IMR-90 (cell line): ENCODE measurements around the gene CD82. TPM values are rescaled to one million over a fixed set of nuclear protein-coding genes. Genes with fewer than 3 reads are reported as not detected.

ENCODE experiments used
- ATAC-seq: fragments of 200-7000 bp; cut with Tn5 transposase; 2 replicates; pipeline ENCODE4 v1.9.1; 2020; ENCODE audit warnings: low read depth, mild to moderate bottlenecking, moderate library complexity
- BruUV-seq: library from RNA; stranded (reverse); fragments of 400-500 nt; replicated peaks from 2 replicates; lab custom pipeline; 2021; lab: Mats Ljungman, UMichigan
- CTCF ChIA-PET: fragments of 300-600 bp; formaldehyde crosslinking; extraction: SDS; loops from one replicate; lab custom pipeline; 2021; ENCODE audit warnings: antibody characterized with exemption; lab: Yijun Ruan, JAX
- POLR2A ChIA-PET: fragments of 300-600 bp; sonication (Branson Sonifier 250); formaldehyde crosslinking; loops from one replicate; lab custom pipeline; 2022; ENCODE audit warnings: antibody characterized with exemption; ENCODE audit not compliant: unreplicated experiment; lab: Charles Lee
- DNase-seq: peaks from one replicate; pipeline ENCODE4 v3.0.0; 2013
- H2AFZ ChIP-seq: replicated peaks from 2 replicates; pipeline ENCODE3; 2013; ENCODE audit warnings: low read length, mild to moderate bottlenecking; ENCODE audit not compliant: poor library complexity
- H2AK5ac ChIP-seq: 2 replicates; pipeline ENCODE4 v1.6.1; 2013; ENCODE audit warnings: low read depth, low read length, inconsistent platforms
- H2AK9ac ChIP-seq: replicated peaks from 2 replicates; pipeline ENCODE3; 2013; ENCODE audit warnings: mild to moderate bottlenecking, low read depth, low read length, moderate library complexity; ENCODE audit not compliant: poor library complexity
- H2BK120ac ChIP-seq: 2 replicates; pipeline ENCODE4 v1.6.1; 2013; ENCODE audit warnings: low read depth, low read length, inconsistent platforms
- H2BK15ac ChIP-seq: 3 replicates; pipeline ENCODE4 v1.6.1; 2013; ENCODE audit warnings: low read depth, low read length, inconsistent platforms
- H2BK20ac ChIP-seq: 2 replicates; pipeline ENCODE4 v1.6.1; 2013; ENCODE audit warnings: low read depth, mild to moderate bottlenecking, inconsistent platforms, low read length, moderate library complexity
- H2BK5ac ChIP-seq: 2 replicates; pipeline ENCODE4 v1.6.1; 2013; ENCODE audit warnings: mild to moderate bottlenecking, low read depth, low read length, inconsistent platforms; ENCODE audit not compliant: poor library complexity, severe bottlenecking
- H3K14ac ChIP-seq: replicated peaks from 2 replicates; pipeline ENCODE4 v1.6.1; 2013; ENCODE audit warnings: low read depth, low read length, inconsistent platforms
- H3K18ac ChIP-seq: 2 replicates; pipeline ENCODE4 v1.6.1; 2013; ENCODE audit warnings: low read depth, low read length, control low read depth
- H3K23ac ChIP-seq: 2 replicates; pipeline ENCODE4 v1.6.1; 2013; ENCODE audit warnings: low read depth, low read length, inconsistent platforms
- H3K27ac ChIP-seq: 2 replicates; pipeline ENCODE4 v1.5.1; 2013; ENCODE audit warnings: mild to moderate bottlenecking, control low read depth, low read length; ENCODE audit not compliant: insufficient read depth
- H3K27me3 ChIP-seq: 2 replicates; pipeline ENCODE4 v1.6.1; 2013; ENCODE audit warnings: low read length; ENCODE audit not compliant: control insufficient read depth, insufficient read depth
- H3K36me3 ChIP-seq: 2 replicates; pipeline ENCODE4 v1.6.1; 2013; ENCODE audit warnings: low read length, mixed read lengths; ENCODE audit not compliant: control insufficient read depth, insufficient read depth
- H3K4ac ChIP-seq: 2 replicates; pipeline ENCODE4 v1.6.1; 2013; ENCODE audit warnings: low read depth, low read length, inconsistent platforms
- H3K4me1 ChIP-seq: 2 replicates; pipeline ENCODE4 v1.6.1; 2013; ENCODE audit warnings: low read length, mixed read lengths; ENCODE audit not compliant: control insufficient read depth, insufficient read depth
- H3K4me2 ChIP-seq: 2 replicates; pipeline ENCODE4 v1.6.1; 2013; ENCODE audit warnings: low read depth, mild to moderate bottlenecking, control low read depth, low read length, moderate library complexity
- H3K4me3 ChIP-seq: 2 replicates; pipeline ENCODE4 v1.5.1; 2013; ENCODE audit warnings: low read depth, mild to moderate bottlenecking, control low read depth, low read length, moderate library complexity; ENCODE audit not compliant: insufficient read depth
- H3K56ac ChIP-seq: 2 replicates; pipeline ENCODE4 v1.6.1; 2013; ENCODE audit warnings: low read length, inconsistent platforms; ENCODE audit not compliant: insufficient read depth; ENCODE audit errors: extremely low read depth
- H3K79me1 ChIP-seq, 2 experiments: 2 replicates each; pipeline ENCODE4 v1.6.1; 2013; ENCODE audit warnings: low read length in 2 of 2, inconsistent platforms in 1 of 2, low read depth in 1 of 2
- H3K9ac ChIP-seq: 2 replicates; pipeline ENCODE4 v1.6.1; 2013; ENCODE audit warnings: low read depth, low read length, control low read depth
- H3K9me1 ChIP-seq: 2 replicates; pipeline ENCODE4 v1.6.1; 2013; ENCODE audit warnings: low read length, inconsistent platforms; ENCODE audit not compliant: insufficient read depth
- H3K9me3 ChIP-seq: 2 replicates; pipeline ENCODE4 v1.6.1; 2013; ENCODE audit warnings: low read length; ENCODE audit not compliant: control insufficient read depth, insufficient read depth
- H4K20me1 ChIP-seq: 2 replicates; pipeline ENCODE4 v1.6.1; 2013; ENCODE audit warnings: low read length, inconsistent platforms; ENCODE audit not compliant: insufficient read depth
- H4K5ac ChIP-seq: 2 replicates; pipeline ENCODE4 v1.6.1; 2013; ENCODE audit warnings: mild to moderate bottlenecking, low read depth, low read length, control low read depth
- H4K8ac ChIP-seq, 2 experiments: 2 replicates each; pipeline ENCODE4 v1.6.1; 2013; ENCODE audit warnings: low read depth in 2 of 2, low read length in 2 of 2, control low read depth in 1 of 2, inconsistent platforms in 1 of 2
- H4K91ac ChIP-seq: 2 replicates; pipeline ENCODE4 v1.6.1; 2013; ENCODE audit warnings: low read depth, low read length, inconsistent platforms; ENCODE audit not compliant: insufficient read depth
- BHLHE40 ChIP-seq: fragments of 150-350 bp; IDR thresholded peaks from 2 replicates; pipeline ENCODE4 v1.6.1; 2016; ENCODE audit warnings: mild to moderate bottlenecking, low read depth, low read length
- CEBPB ChIP-seq: IDR thresholded peaks from 2 replicates; pipeline ENCODE4 v1.6.1; 2012; ENCODE audit warnings: low read depth, low read length, improper control_type of control experiment
- CHD1 ChIP-seq: IDR thresholded peaks from 2 replicates; pipeline ENCODE4 v1.6.1; 2012; ENCODE audit warnings: low read depth, low read length, improper control_type of control experiment
- ELK1 ChIP-seq: fragments of 150-350 bp; IDR thresholded peaks from 2 replicates; pipeline ENCODE4 v1.6.1; 2016; ENCODE audit warnings: low read depth, mild to moderate bottlenecking, low read length, moderate library complexity, borderline replicate concordance
- FOS ChIP-seq: fragments of 150-350 bp; IDR thresholded peaks from 2 replicates; pipeline ENCODE4 v1.6.1; 2016; ENCODE audit warnings: low read depth, low read length
- MAFK ChIP-seq: IDR thresholded peaks from 2 replicates; pipeline ENCODE4 v1.6.1; 2012; ENCODE audit warnings: low read depth, low read length, improper control_type of control experiment
- MAZ ChIP-seq: IDR thresholded peaks from 2 replicates; pipeline ENCODE4 v1.6.1; 2012; ENCODE audit warnings: low read depth, mild to moderate bottlenecking, low read length, improper control_type of control experiment, moderate library complexity, borderline replicate concordance
- MXI1 ChIP-seq: IDR thresholded peaks from 2 replicates; pipeline ENCODE4 v1.6.1; 2012; ENCODE audit warnings: low read depth, mild to moderate bottlenecking, low read length, moderate library complexity, borderline replicate concordance
- NFE2L2 ChIP-seq: fragments of 150-350 bp; IDR thresholded peaks from 2 replicates; pipeline ENCODE4 v1.6.1; 2016; ENCODE audit warnings: low read depth, mild to moderate bottlenecking, low read length
- POLR2A ChIP-seq: IDR thresholded peaks from 2 replicates; pipeline ENCODE4 v1.6.1; 2012; ENCODE audit warnings: mild to moderate bottlenecking, low read depth, low read length
- RAD21 ChIP-seq: IDR thresholded peaks from 2 replicates; pipeline ENCODE4 v1.6.1; 2012; ENCODE audit warnings: low read length, improper control_type of control experiment
- RCOR1 ChIP-seq: IDR thresholded peaks from 2 replicates; pipeline ENCODE4 v1.6.1; 2012; ENCODE audit warnings: mild to moderate bottlenecking, low read length, improper control_type of control experiment; ENCODE audit not compliant: insufficient replicate concordance
- RFX5 ChIP-seq: IDR thresholded peaks from 2 replicates; pipeline ENCODE4 v1.8.0; 2012; ENCODE audit warnings: low read depth, mild to moderate bottlenecking, low read length, moderate library complexity
- USF2 ChIP-seq: fragments of 150-350 bp; IDR thresholded peaks from 2 replicates; pipeline ENCODE4 v1.6.1; 2017; ENCODE audit warnings: mild to moderate bottlenecking, antibody characterized with exemption, low read length, low read depth
- WGBS, 2 experiments: methylation state at CpG; one replicate each; pipeline versions ENCODE4 v1.1.5 to v1.1.7; 2013; ENCODE audit warnings: missing lambda C conversion rate in 2 of 2; ENCODE audit not compliant: insufficient read length in 1 of 2; ENCODE audit errors: extremely low coverage in 2 of 2; 5-methylcytosine and 5-hydroxymethylcytosine counted together
- dilution Hi-C: fragments of 300-500 bp; cut with HindIII; formaldehyde crosslinking; loops from one replicate; pipeline ENCODE4 v1.14.3; 2018; ENCODE audit warnings: low sequenced_read_pairs; ENCODE audit not compliant: unreplicated experiment
- in situ Hi-C: fragments of 300-500 bp; cut with MboI; formaldehyde crosslinking; loops from 3 replicates; pipeline ENCODE4 v1.14.3; 2019; ENCODE audit warnings: low sequenced_read_pairs, inconsistent platforms, mixed read lengths
- intact Hi-C: fragments of 100-400 bp; cut with micrococcal nuclease; formaldehyde crosslinking; loops from 2 replicates; pipeline ENCODE4 v1.10.0; 2022
- polyA plus RNA-seq, 3 experiments: library from polyadenylated mRNA; depleted of rRNA; stranded (reverse); fragments of >200 nt; gene quantifications; 2 replicates each; pipeline ENCODE4 v1.2.3, GENCODE V29; 2012; ENCODE audit warnings: low replicate concordance in 1 of 3
- total RNA-seq: library from RNA; depleted of rRNA; stranded (reverse); fragments of >200 nt; gene quantifications from 2 replicates; pipeline ENCODE4 v1.2.3, GENCODE V29; 2012
- TF ChIP-seq, protein P1 (sequence below): conservative IDR thresholded peaks from 2 replicates; pipeline ENCODE4 v1.5.1; 2012; ENCODE audit warnings: mild to moderate bottlenecking, low read depth, low read length, improper control_type of control experiment

CD82 gene
- total and polyA plus RNA-seq, 2 of the 4 experiments (the other 2 are of a cell fraction), result 32.8 to 49.4 TPM

GRCh38 chr11:44540667-44541066 is 24.8 kb upstream of the CD82 start:
- Histone ChIP-seq H3K79me1 (no peaks in the 10 kb centered on the region), H3K36me3 (no peaks in the 10 kb centered on the region), H2BK120ac (no peak overlapping the region), H2BK5ac (no peak overlapping the region), H2AK5ac (no peak overlapping the region), H4K91ac (no peak overlapping the region), H3K9me1 (no peaks in the 10 kb centered on the region), H4K8ac (no peak overlapping the region), H2AFZ (no peak overlapping the region), H3K4ac (no peak overlapping the region), H4K20me1 (no peaks in the 10 kb centered on the region), H3K4me2 (no peak overlapping the region), H3K9ac (no peak overlapping the region), H2BK15ac (no peak overlapping the region), H3K23ac (no peak overlapping the region), H3K9me3 (peaks cover under 1% of the 10 kb centered on the region), H4K5ac (no peak overlapping the region), H3K18ac (no peak overlapping the region), H2BK20ac (no peak overlapping the region), H3K4me3 (no peak overlapping the region), H3K56ac (no peak overlapping the region), H3K4me1 (no peaks in the 10 kb centered on the region), H3K27me3 (peaks cover 19% of the 10 kb centered on the region), H3K27ac (no peak overlapping the region), H2AK9ac (no peak overlapping the region), H3K14ac (no peak overlapping the region)
- WGBS, 2 experiments, result no CpG with 5 or more reads among the region's 2 CpGs
- DNase-seq (no peak), ATAC-seq (no peak)
- ChIA-PET CTCF (no interaction called here), POLR2A (no interaction called here)
- no TSS peak for BruUV-seq
- in situ Hi-C loops (loop anchor here (5.0 kb wide), 1 partner anchor 408 kb away; no protein-coding TSS in a partner anchor), dilution Hi-C loops (no loop called here), intact Hi-C loops (no loop called here)
- TF ChIP-seq, protein P1, sequence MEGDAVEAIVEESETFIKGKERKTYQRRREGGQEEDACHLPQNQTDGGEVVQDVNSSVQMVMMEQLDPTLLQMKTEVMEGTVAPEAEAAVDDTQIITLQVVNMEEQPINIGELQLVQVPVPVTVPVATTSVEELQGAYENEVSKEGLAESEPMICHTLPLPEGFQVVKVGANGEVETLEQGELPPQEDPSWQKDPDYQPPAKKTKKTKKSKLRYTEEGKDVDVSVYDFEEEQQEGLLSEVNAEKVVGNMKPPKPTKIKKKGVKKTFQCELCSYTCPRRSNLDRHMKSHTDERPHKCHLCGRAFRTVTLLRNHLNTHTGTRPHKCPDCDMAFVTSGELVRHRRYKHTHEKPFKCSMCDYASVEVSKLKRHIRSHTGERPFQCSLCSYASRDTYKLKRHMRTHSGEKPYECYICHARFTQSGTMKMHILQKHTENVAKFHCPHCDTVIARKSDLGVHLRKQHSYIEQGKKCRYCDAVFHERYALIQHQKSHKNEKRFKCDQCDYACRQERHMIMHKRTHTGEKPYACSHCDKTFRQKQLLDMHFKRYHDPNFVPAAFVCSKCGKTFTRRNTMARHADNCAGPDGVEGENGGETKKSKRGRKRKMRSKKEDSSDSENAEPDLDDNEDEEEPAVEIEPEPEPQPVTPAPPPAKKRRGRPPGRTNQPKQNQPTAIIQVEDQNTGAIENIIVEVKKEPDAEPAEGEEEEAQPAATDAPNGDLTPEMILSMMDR, result no peak
- TF ChIP-seq CHD1 (no peak), NFE2L2 (no peak), FOS (no peak), CEBPB (no peak), RAD21 (no peak), MAZ (no peak), RFX5 (no peak), ELK1 (no peak), USF2 (no peak), MAFK (no peak), RCOR1 (no peak), BHLHE40 (no peak), POLR2A (no peak), MXI1 (no peak)
